SJSA1 (cell line): Measurements from ENCODE around the gene CTR9. TPM values are rescaled to one million over a fixed set of nuclear protein-coding genes. Genes with fewer than 3 reads are reported as not detected.
"Not testable (repeated sequence)": the region's sequence is repeated elsewhere in the genome, so short reads cannot be mapped to it uniquely, and the experiment has no call there.

Source experiments
- DNase-seq, 2 experiments: peaks; one replicate each; pipeline ENCODE4 v3.0.0-alpha.2; 2015 to 2020; ENCODE audit warnings: low spot score in 2 of 2, low read depth in 1 of 2
- H3K27ac ChIP-seq: fragments of 250-450 bp; sonication (Bioruptor Pico); 2 replicates; pipeline ENCODE4 v1.5.1; 2020; ENCODE audit warnings: mild to moderate bottlenecking, moderate library complexity
- H3K27me3 ChIP-seq: fragments of 250-450 bp; sonication (Bioruptor Pico); replicated peaks from 2 replicates; pipeline ENCODE4 v1.5.1; 2020; ENCODE audit warnings: mild to moderate bottlenecking, moderate library complexity
- H3K36me3 ChIP-seq: fragments of 250-450 bp; sonication (Bioruptor Pico); 2 replicates; pipeline ENCODE4 v1.5.1; 2020; ENCODE audit warnings: mild to moderate bottlenecking
- H3K4me1 ChIP-seq: fragments of 250-450 bp; sonication (Bioruptor Pico); replicated peaks from 2 replicates; pipeline ENCODE4 v1.6.1; 2021; ENCODE audit warnings: mild to moderate bottlenecking
- H3K4me3 ChIP-seq: fragments of 250-450 bp; sonication (Bioruptor Pico); 2 replicates; pipeline ENCODE4 v1.5.1; 2020; ENCODE audit warnings: mild to moderate bottlenecking
- H3K9me3 ChIP-seq: fragments of 250-450 bp; sonication (Bioruptor Pico); replicated peaks from 2 replicates; pipeline ENCODE4 v1.5.1; 2020; ENCODE audit warnings: mild to moderate bottlenecking
- total RNA-seq: library from RNA; depleted of rRNA; stranded (reverse); fragments of >200 nt; shearing (Covaris generic); gene quantifications from 2 replicates; pipeline ENCODE4 v1.2.3, GENCODE V29; 2014

Gene CTR9
- total RNA-seq, 1 experiment from 2014 or later: 22.4 TPM

GRCh38 chr11:10803676-10804075 is 52.6 kb downstream of the CTR9 start:
- H3K4me3 ChIP-seq: no peak overlapping the region
- H3K27ac ChIP-seq: no peak overlapping the region
- 0 out of 2 replicates have a peak, but pooled peaks cover 12% of the 10 kb centered on the region for H3K4me1 ChIP-seq

GRCh38 chr11:10805741-10806140 is 54.7 kb downstream of the CTR9 start:
- Histone ChIP-seq H3K27ac (no peak overlapping the region), H3K27me3 (no peaks in the 10 kb centered on the region), H3K36me3 (peaks cover 79% of the 10 kb centered on the region), H3K4me3 (no peak overlapping the region), H3K4me1 (peaks cover 17% of the 10 kb centered on the region), H3K9me3 (no peaks in the 10 kb centered on the region; the same call in 1 of the 2 replicates)
- no peak for DNase-seq

More at GRCh38 chr11:10803676-10804075, 52.6 kb downstream of the CTR9 start:
- no peak for DNase-seq
- Histone ChIP-seq H3K27me3 (no peaks in the 10 kb centered on the region), H3K9me3 (no peaks in the 10 kb centered on the region; the same call in 1 of the 2 replicates), H3K36me3 (peaks cover 100% of the 10 kb centered on the region)

DNA sequence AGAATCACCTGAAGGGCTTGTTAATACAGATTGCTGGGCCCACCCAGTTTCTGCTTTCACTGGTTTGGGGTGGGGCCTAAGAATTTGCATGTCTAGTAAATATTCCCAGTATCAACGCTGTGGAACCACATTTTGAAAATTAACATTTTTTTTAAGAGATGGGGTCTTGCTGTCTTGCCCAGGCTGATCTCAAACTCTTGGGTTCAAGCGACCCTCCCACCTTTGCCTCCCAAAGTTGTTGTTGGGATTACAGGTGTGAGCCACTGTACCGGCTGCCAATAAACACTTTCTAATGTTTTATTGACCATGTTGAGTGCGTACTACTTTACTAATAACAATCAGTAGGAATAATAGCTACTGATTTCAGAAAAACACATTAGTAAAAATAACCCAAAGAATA is 55.2 kb downstream of the CTR9 start:
- H3K36me3 ChIP-seq: peaks cover 74% of the 10 kb centered on the region
- H3K4me1 ChIP-seq: peaks cover 17% of the 10 kb centered on the region
- H3K27me3 ChIP-seq: no peaks in the 10 kb centered on the region
- no peaks in the 10 kb centered on the region; the same call in 1 of the 2 replicates for H3K9me3 ChIP-seq
- H3K4me3 ChIP-seq: no peak overlapping the region
- H3K27ac ChIP-seq: no peak overlapping the region
- no peak for DNase-seq

- peaks cover 17% of the 10 kb centered on the region for H3K4me1 ChIP-seq
- H3K4me3 ChIP-seq: peak overlapping the region; percentile 96
- H3K27me3 ChIP-seq: no peaks in the 10 kb centered on the region
- peak overlapping the region; percentile 96 for H3K27ac ChIP-seq
- no peaks in the 10 kb centered on the region; the same call in 1 of the 2 replicates for H3K9me3 ChIP-seq
- peaks cover 60% of the 10 kb centered on the region for H3K36me3 ChIP-seq
- DNase-seq: peak; percentile 61 to 72
Observed at GRCh38 chr11:10807493-10808234, 56.6 kb downstream of the CTR9 start.

- Histone ChIP-seq H3K9me3 (no peaks in the 10 kb centered on the region; the same call in 1 of the 2 replicates), H3K36me3 (peaks cover 55% of the 10 kb centered on the region), H3K27ac (peak overlapping the region; percentile 96), H3K4me3 (peak overlapping the region; percentile 96), H3K27me3 (no peaks in the 10 kb centered on the region), H3K4me1 (peaks cover 17% of the 10 kb centered on the region)
- DNase-seq: no peak
Observed at GRCh38 chr11:10808235-10808552, 57.1 kb downstream of the CTR9 start.

DNA sequence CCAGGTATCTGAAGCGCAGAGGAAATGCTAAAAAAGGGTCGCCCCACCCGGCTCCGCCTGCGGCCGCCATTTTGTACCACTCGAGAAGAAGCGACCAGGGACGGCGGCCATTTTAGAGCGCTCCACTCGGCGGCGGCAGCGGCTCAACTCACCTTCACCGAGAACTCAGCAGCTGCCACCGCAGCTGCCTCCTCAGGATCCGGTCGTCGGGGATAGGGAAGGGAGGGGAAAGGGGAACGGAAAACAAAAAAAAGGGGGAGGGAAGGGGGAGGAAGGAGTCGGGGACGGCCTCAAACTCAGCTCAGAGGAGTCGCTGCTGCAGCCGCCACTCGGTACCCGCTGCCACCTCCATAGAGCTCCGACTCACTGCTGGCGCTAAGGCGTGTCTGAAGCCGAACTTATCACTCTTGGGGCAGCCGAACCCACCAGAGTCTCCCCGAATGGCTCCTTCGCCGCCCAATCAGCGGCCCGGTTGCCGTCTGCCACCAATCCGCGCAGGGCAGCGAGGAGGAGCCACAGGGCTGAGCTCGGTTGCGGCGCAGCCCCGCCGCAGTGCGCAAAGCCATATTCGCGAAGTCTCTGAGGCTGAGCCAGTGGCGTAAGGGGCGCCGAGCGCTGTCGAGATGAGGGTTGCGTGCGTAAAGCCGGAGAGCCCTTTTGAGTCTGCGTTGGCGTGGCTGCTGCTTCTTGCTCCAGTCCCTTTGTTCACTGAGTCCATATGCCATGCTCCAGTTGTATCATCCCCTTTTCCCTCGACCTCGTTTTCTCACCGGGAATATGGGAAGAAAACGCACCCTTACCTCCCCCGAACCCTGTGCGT is 57.7 kb downstream of the CTR9 start, which contains the start of gene EIF4G2:
TSS of gene EIF4G2 (minus strand) at position 374 of the 820 bp plus-strand sequence.
- H3K9me3 ChIP-seq: no peaks in the 10 kb centered on the region; the same call in 1 of the 2 replicates
- H3K27me3 ChIP-seq: no peaks in the 10 kb centered on the region
- H3K36me3 ChIP-seq: peaks cover 49% of the 10 kb centered on the region
- H3K4me1 ChIP-seq: peaks cover 17% of the 10 kb centered on the region
- H3K27ac ChIP-seq: peak within 1 kb of the TSS; percentile 96
- peak within 1 kb of the TSS; percentile 96 for H3K4me3 ChIP-seq
- peak; percentile 97 to 98 for DNase-seq

DNA sequence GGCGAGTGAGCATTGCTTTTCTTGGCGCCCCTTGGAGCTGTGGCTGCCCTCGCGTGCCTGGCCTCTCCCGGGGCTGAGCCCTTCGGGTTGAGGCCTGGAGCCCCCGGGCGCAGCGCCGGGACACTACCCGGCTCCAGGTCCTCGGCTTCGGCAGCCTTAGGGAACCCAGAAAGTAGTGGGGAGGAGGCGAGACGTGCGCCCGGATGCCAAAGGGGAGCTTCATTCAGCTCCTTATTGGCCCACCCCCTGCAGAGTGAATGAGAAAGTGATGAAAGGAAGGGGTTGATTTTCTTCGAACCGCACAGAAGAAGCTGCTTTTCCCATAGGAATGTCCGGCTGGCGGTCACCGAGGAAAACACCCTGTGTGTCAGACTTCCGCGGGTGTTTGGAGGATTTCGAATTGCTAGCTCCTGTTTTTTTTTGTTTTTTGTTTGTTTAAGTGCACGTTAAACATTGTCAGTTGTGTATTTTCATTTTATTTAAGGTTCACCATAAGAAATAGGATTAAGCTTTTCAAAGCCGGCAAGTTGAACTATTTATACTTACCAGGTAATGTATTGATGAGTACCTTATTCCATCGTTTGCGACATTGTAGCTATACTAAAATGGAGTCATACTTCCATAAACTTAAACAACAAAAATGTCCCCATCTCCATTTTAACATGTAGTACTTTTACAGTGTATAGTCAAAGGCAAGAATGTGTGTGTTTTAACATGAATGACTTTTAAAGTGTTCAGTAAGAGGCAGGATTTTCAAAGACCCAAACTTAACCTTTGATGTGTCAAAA is 58.5 kb downstream of the CTR9 start:
- H3K9me3 ChIP-seq: no peaks in the 10 kb centered on the region; the same call in 1 of the 2 replicates
- H3K27me3 ChIP-seq: no peaks in the 10 kb centered on the region
- peaks cover 41% of the 10 kb centered on the region for H3K36me3 ChIP-seq
- peak overlapping the region; percentile 92 for H3K27ac ChIP-seq
- DNase-seq: peak in 1 of 2 experiments; percentile 74
- H3K4me3 ChIP-seq: peak overlapping the region; percentile 96
- peaks cover 17% of the 10 kb centered on the region for H3K4me1 ChIP-seq

GRCh38 chr11:10813945-10814344 is 62.9 kb downstream of the CTR9 start:
- DNase-seq: no peak
- peaks cover 5% of the 10 kb centered on the region for H3K4me1 ChIP-seq
- no peaks in the 10 kb centered on the region for H3K36me3 ChIP-seq
- no peak overlapping the region for H3K4me3 ChIP-seq
- no peaks in the 10 kb centered on the region for H3K9me3 ChIP-seq
- H3K27ac ChIP-seq: no peak overlapping the region
- no peaks in the 10 kb centered on the region for H3K27me3 ChIP-seq

GRCh38 chr11:10818594-10818993 is 67.5 kb downstream of the CTR9 start:
- H3K27me3 ChIP-seq: no peaks in the 10 kb centered on the region
- H3K36me3 ChIP-seq: no peaks in the 10 kb centered on the region
- H3K4me1 ChIP-seq: no peaks in the 10 kb centered on the region; the same call in 1 of the 2 replicates
- H3K4me3 ChIP-seq: no peak overlapping the region
- H3K9me3 ChIP-seq: no peaks in the 10 kb centered on the region
- DNase-seq: peak in 1 of 2 experiments; percentile 31
- H3K27ac ChIP-seq: no peak overlapping the region

GRCh38 chr11:10822491-10822890 is 71.4 kb downstream of the CTR9 start:
- H3K9me3 ChIP-seq, H3K27ac ChIP-seq, H3K36me3 ChIP-seq, H3K4me1 ChIP-seq, H3K4me3 ChIP-seq, DNase-seq, H3K27me3 ChIP-seq: not testable (repeated sequence)

DNA sequence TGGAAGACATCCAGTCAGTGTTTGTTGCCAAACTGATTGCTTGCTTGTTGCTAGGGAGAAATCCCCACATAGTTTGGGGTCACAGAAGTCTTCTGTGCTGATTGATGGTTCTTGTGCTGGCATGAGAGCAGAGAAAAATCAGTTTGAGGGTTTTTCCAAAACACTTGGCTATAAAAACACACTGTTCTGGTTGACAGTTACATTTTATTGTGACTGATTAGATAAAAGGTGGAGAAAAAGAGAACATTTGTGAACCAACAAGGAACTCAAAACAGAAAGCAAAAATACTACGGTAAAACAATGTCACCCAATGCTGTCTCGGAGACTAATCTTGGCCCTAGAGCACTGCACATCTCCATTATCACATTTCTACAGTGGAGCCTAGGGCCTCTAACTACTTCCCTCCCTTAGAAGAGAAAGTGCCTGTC is 72.1 kb downstream of the CTR9 start:
- Histone ChIP-seq H3K36me3 (no peaks in the 10 kb centered on the region), H3K4me3 (no peak overlapping the region), H3K27me3 (no peaks in the 10 kb centered on the region), H3K9me3 (no peaks in the 10 kb centered on the region), H3K4me1 (no peaks in the 10 kb centered on the region; the same call in 1 of the 2 replicates), H3K27ac (no peak overlapping the region)
- DNase-seq: no peak

GRCh38 chr11:10824888-10825287 is 73.8 kb downstream of the CTR9 start:
- Histone ChIP-seq H3K4me3 (no peak overlapping the region), H3K4me1 (no peaks in the 10 kb centered on the region), H3K36me3 (no peaks in the 10 kb centered on the region), H3K27ac (no peak overlapping the region), H3K9me3 (no peaks in the 10 kb centered on the region), H3K27me3 (no peaks in the 10 kb centered on the region)
- DNase-seq: no peak

GRCh38 chr11:10828402-10828801 is 77.4 kb downstream of the CTR9 start:
- H3K27ac ChIP-seq: no peak overlapping the region
- no peaks in the 10 kb centered on the region for H3K36me3 ChIP-seq
- no peaks in the 10 kb centered on the region for H3K9me3 ChIP-seq
- H3K4me3 ChIP-seq: no peak overlapping the region
- no peaks in the 10 kb centered on the region for H3K4me1 ChIP-seq
- H3K27me3 ChIP-seq: no peaks in the 10 kb centered on the region
- DNase-seq: no peak
